Retinal pigment epithelial cell (primary cell): ENCODE data around the gene PCCB.
"Not testable (repeated sequence)": the region's sequence is repeated elsewhere in the genome, so short reads cannot be mapped to it uniquely, and the experiment has no call there.

Experiments used
- DNase-seq: peaks from one replicate; pipeline ENCODE4 v3.0.0-alpha.2; 2010; ENCODE audit warnings: low read depth
- H3K4me3 ChIP-seq: 2 replicates; pipeline ENCODE4 v1.5.1; 2011; ENCODE audit warnings: mild to moderate bottlenecking, low read length, control low read depth, moderate library complexity
- TF ChIP-seq, protein P1 (sequence below): conservative IDR thresholded peaks from 2 replicates; pipeline ENCODE4 v1.5.1; 2011; ENCODE audit warnings: low read depth, low read length, control low read depth, inconsistent platforms

PCCB gene

DNA sequence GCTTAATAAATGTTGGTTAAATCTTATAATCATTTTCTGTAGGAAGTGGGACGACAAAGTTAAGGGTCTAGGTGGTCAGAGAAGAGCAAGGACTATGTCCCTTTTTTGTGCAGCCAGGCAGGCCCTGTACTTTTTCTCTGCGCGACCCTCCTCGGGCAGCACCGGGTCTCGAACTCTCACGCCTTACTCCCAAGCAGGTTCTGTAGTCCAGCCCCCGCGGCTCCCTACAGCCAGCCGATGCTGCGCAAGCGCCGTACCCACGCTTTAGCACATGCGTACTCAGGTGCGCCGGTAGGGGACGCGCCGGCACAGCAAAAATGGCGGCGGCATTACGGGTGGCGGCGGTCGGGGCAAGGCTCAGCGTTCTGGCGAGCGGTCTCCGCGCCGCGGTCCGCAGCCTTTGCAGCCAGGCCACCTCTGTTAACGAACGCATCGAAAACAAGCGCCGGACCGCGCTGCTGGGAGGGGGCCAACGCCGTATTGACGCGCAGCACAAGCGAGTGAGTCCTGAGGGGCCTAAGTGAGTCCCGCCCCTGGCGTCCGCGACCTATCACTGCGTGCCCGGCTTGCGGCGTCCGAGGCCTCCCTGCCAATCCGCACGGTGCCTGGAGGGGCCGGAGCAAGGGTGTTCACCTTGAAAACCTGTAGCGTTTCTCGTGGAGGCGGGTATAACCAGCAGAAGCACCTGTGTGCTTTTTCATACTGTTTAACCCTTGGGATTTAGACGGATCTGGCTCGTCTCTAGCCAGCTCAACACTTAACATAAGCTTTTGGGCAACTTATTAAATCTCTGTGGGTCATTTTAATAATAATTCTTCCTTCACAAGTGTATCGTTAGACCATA lies at the start of gene PCCB:
Gene PCCB, plus strand, starts transcription at position 282 of the 844 bp plus-strand sequence. Its CDS starts 36 bp downstream, at position 318.
- TF ChIP-seq, protein P1, sequence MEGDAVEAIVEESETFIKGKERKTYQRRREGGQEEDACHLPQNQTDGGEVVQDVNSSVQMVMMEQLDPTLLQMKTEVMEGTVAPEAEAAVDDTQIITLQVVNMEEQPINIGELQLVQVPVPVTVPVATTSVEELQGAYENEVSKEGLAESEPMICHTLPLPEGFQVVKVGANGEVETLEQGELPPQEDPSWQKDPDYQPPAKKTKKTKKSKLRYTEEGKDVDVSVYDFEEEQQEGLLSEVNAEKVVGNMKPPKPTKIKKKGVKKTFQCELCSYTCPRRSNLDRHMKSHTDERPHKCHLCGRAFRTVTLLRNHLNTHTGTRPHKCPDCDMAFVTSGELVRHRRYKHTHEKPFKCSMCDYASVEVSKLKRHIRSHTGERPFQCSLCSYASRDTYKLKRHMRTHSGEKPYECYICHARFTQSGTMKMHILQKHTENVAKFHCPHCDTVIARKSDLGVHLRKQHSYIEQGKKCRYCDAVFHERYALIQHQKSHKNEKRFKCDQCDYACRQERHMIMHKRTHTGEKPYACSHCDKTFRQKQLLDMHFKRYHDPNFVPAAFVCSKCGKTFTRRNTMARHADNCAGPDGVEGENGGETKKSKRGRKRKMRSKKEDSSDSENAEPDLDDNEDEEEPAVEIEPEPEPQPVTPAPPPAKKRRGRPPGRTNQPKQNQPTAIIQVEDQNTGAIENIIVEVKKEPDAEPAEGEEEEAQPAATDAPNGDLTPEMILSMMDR: peak; percentile 63
- peak within 1 kb of the TSS; percentile 81 for H3K4me3 ChIP-seq
- peak; percentile 82 for DNase-seq

DNA sequence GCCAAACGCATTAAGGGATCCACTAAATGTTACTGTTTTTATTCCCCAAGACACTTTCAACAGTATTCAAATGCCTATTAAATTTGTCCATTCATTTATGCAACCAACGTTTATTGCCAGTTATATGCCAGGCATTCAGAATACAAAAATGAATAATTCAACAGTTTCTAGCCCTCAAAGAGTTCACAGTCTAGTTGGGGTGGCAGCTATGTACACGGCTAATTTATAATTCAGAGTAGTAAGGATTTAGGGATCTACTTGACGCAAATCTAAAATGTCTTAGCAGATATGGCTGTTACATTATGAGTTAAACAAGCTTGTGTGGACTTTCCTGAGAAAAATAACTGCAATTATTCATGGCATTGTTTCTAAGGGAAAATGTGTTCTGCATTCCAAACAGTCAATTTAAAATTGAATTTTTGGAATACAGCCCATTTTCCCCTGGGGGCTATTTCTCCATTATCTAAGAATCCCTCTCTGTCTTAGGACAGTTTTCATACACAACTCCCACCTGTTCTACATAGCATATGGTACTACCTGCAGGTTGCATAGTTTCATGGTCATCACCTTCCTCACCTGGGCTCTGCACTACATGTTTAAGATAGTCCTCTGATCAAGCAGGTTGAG lies 42.5 kb upstream of the PCCB start:
- H3K4me3 ChIP-seq: no peak overlapping the region
- TF ChIP-seq, protein P1: no peak
- DNase-seq: no peak

DNA sequence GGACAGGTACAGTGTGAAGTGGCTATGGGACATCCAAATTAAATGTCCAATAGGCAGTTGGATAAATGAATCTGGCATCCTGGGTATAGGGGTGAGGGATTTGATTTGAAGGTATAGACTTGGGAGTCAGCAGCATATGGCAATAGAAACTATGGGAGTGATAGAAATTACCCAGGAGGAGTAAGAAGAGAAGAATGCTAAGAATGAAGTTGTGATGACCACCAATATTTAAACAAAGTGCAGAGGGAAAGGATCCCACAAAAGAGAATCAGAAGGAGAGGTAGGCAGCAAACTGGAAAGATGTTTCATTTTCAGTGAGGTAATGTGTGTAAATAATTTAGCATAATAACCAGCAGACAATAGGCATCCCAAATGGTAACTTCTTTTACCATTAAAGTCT lies 40.2 kb upstream of the PCCB start:
- no peak overlapping the region for H3K4me3 ChIP-seq
- no peak for DNase-seq
- TF ChIP-seq, protein P1: no peak

DNA sequence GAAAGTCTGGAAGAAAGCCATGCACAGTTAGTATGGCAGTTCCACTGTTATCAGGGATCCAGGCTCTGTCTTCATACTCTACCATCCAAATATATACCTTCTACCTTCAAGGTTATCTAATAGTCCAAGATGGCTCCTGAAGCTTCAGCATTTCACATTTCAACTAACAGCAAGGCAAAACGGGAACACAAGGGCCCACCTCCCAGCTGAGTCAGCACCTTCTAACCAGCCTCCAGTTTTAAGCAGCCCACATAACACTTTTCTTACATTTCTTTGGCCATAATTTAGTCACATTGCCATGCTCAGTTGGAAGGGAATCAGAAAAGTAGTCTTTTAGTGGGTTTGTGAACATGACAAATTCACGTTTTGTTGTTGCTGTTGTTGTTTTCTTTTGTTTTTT lies 38.6 kb upstream of the PCCB start:
- no peak overlapping the region for H3K4me3 ChIP-seq
- no peak for DNase-seq
- TF ChIP-seq, protein P1: no peak

DNA sequence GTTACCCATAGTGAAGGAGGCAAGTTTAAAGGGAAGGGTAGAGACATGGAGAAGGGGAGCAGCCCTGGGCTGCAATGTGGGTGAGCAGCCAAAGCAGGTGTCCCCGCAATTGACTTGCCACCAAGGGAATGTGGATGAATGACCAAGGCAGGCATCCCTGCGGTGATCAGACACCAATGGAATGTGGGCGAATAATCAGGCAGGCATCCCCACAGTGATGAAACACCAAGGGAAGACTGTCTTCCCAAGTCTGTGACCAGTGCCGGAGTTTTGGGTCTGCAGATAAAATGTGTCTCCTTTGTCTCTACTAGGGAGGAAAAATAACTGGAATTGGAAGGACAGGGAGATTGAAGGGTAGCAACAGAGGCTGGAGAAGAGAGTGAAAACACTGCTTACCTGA lies 27.4 kb upstream of the PCCB start:
- not testable (repeated sequence) for DNase-seq

DNA sequence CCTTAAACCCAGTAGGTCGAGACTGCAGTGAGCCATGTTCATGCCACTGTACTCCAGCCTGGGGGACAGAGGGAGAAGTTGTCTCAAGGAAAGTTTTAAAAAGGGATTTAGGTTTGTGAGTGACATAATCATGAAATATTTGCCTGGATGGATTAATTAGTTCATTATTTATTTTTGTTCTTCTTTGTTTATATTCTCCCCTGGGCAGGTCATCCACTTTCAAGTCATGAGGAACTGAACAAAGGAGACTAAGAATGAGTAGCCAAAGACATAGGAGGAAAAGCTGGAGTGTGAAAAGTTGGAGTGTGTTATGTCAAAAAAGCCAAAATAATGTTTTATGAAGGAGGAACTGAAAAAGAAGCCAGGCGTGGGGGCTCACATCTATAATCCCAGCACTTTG lies 17.7 kb upstream of the PCCB start:
- no peak overlapping the region for H3K4me3 ChIP-seq
- TF ChIP-seq, protein P1: no peak
- no peak for DNase-seq

More for the DNA sequence above, 27.4 kb upstream of the PCCB start:
- not testable (repeated sequence) for H3K4me3 ChIP-seq

DNA sequence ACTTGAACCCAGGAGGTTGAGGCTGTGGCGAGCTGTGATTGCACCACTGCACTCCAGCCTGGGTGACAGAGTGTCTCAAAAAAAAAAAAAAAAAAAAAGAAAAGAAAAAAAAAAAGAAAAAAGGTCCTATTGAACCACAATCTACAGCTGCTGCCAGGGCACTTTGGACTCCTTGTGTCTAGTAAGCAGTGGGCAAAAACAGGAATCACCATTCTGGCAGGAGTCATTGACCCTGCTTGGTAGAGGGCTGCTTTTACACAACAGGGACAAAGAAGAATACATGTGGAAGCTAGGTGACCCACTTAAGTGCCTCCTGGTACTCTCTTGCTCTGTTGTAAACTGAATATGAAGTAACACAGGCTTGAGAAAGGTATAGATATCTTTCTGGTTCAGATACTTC lies 14.6 kb upstream of the PCCB start:
- TF ChIP-seq, protein P1: no peak
- no peak for DNase-seq
- H3K4me3 ChIP-seq: no peak overlapping the region
